Smooth muscle cell (in vitro differentiated cells): ENCODE results near the gene CMTM1. TPM values are rescaled to one million over a fixed set of nuclear protein-coding genes. Genes with fewer than 3 reads are reported as not detected.

Experiments
- polyA plus RNA-seq: library from polyadenylated mRNA; unstranded; fragments of >200 nt; fragmentation: Nextera tagmentation; extraction: Ambion mirVana; gene quantifications from 2 replicates; pipeline ENCODE4 v1.2.1, GENCODE V29; 2016
- small RNA-seq: library from RNA; depleted of rRNA; stranded (forward); fragments of <200 nt; gene quantifications from one replicate; pipeline ENCODE3, GENCODE V24; 2014
- total RNA-seq: library from RNA; depleted of rRNA; stranded (reverse); fragments of >200 nt; gene quantifications from 2 replicates; pipeline ENCODE4 v1.2.3, GENCODE V29; 2014

The CMTM1 gene
- total and polyA plus RNA-seq, 2 experiments from 2014 or later = 0.27 to 2.5 TPM

Small RNA genes lying within 50 kb of the gene (small RNA-seq; reads per million reads assigned to genes)
- gene CKLF-CMTM1 = not detected

Other genes with a start within 250 kb of the CMTM1 start
- gene CDH5, start 199.7 kb upstream of the CMTM1 start, total RNA-seq = not detected in 2 replicates
- not detected in 2 replicates for gene CDH5, start 199.7 kb upstream of the CMTM1 start, polyA plus RNA-seq
- 0.81 and 0.94 TPM in 2 replicates for gene BEAN1, start 139.1 kb upstream of the CMTM1 start, total RNA-seq
- gene BEAN1, start 139.1 kb upstream of the CMTM1 start, polyA plus RNA-seq = 2.2 and 4.9 TPM in 2 replicates
- 9.7 and 10.8 TPM in 2 replicates for gene TK2, start 16.3 kb upstream of the CMTM1 start, total RNA-seq
- 6.4 and 7.3 TPM in 2 replicates for gene TK2, start 16.3 kb upstream of the CMTM1 start, polyA plus RNA-seq
- 49.4 and 78.1 TPM in 2 replicates for gene CKLF, start 13.9 kb upstream of the CMTM1 start, total RNA-seq
- gene CKLF, start 13.9 kb upstream of the CMTM1 start, polyA plus RNA-seq = 61.5 and 68.4 TPM in 2 replicates
- not detected in 2 replicates for gene CMTM2, start 13.0 kb downstream of the CMTM1 start, total RNA-seq
- gene CMTM2, start 13.0 kb downstream of the CMTM1 start, polyA plus RNA-seq = 0.60 TPM in 1 of 2 replicates, not detected in the other
- 21.8 and 36.6 TPM in 2 replicates for gene CMTM3, start 38.3 kb downstream of the CMTM1 start, total RNA-seq
- 57.3 and 57.8 TPM in 2 replicates for gene CMTM3, start 38.3 kb downstream of the CMTM1 start, polyA plus RNA-seq
- 25.2 and 27.0 TPM in 2 replicates for gene CMTM4, start 130.3 kb downstream of the CMTM1 start, total RNA-seq
- gene CMTM4, start 130.3 kb downstream of the CMTM1 start, polyA plus RNA-seq = 7.2 and 9.2 TPM in 2 replicates
- gene DYNC1LI2, start 185.2 kb downstream of the CMTM1 start, total RNA-seq = 74.1 and 101 TPM in 2 replicates
- 90.8 and 134 TPM in 2 replicates for gene DYNC1LI2, start 185.2 kb downstream of the CMTM1 start, polyA plus RNA-seq
- not detected in 2 replicates for gene TERB1, start 235.1 kb downstream of the CMTM1 start, total RNA-seq
- gene TERB1, start 235.1 kb downstream of the CMTM1 start, polyA plus RNA-seq = not detected in 2 replicates